Kidney tubule cell (primary cell): ENCODE data around the gene TBC1D28.
"Not testable (repeated sequence)": the region's sequence is repeated elsewhere in the genome, so short reads cannot be mapped to it uniquely, and the experiment has no call there.

Source experiments
- DNase-seq: peaks from one replicate; pipeline ENCODE4 v3.0.0-alpha.2; 2018; ENCODE audit warnings: low spot score

TBC1D28 gene

DNA sequence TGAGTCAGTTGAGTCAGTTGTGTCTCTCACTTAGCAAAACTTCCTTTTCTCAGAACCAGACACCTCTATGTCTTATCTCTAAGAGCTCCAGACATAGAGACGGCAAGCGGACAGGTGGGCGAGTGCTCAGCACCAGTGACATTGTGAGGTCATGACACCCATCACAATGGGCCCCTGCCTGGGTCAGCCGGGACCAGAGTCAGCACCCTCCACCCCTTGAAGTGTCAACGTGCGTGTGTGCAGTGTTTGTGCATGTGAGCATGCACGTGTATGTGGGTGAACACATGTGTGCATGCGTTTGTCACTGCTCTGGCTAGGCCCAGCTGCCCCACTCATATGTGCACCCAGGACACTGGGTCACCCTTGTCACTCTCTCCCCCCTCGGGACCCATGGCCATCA is at the start of gene TBC1D28:
Gene TBC1D28, minus strand, starts transcription at position 101 of the 400 bp plus-strand sequence. CDS start 3,039 bp downstream, outside the sequence.
- DNase-seq: not testable (repeated sequence)

DNA sequence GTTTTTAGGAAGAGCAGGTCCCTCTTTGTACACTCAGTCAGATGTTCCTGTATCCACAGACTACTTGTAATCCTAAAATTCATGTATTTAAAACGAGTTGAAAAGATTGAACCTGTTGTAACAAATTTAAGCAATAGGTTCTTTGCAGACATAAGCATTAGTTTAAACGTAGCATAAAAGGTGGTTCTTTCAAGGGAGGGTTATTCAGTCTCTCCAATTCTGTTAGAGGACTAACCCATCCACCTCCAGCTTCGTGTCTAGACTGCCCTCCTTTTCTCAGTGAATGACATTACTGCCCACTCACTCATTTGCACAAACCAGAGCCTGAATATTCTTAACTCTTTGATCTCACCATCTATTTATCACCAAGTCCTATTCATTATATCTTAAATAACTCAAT is 38.5 kb upstream of the TBC1D28 start:
- not testable (repeated sequence) for DNase-seq

DNA sequence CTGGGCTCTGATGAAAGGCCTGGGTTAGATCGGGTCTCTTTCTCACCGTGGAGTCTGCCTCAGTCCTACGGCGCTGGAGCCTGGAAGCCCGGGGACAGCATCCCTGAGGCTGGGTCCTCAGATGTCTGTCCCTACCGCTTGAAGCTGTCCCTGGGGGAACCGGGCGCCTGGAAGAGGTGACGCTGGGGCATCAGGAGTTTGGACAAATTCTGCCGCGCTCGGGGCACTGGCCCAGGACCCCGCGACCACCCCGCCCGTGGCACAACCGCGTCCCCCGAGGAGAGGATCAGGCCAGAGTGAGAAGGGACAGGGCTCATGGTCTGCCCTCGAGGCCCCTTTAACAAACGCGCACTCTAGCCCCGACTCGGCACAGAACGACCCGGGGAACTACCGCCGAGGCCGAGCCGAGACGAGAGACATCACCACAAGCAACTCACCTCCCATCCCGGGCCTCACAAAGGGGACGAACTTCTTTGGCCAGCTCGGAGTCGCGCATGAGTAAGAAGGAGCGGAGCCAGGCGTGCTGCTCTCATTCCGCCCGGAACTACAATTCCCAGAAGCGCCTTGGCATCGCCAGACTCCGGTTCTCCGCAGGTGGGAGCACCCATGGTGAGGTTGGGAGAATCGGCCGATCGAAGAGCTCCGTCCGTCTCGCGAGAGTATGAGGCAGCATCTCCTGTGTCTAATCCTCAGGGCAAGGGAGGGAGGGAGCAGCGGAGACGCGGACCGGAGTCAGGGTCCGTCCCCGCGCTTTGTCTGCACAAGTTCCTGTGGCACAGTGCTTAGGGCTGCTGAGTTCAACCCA is 37.8 kb upstream of the TBC1D28 start, which contains the start of gene FOXO3B:
Gene FOXO3B, minus strand, starts transcription at position 548 of the 805 bp plus-strand sequence. CDS start 663 bp downstream, outside the sequence.
- DNase-seq: peak; percentile 91

DNA sequence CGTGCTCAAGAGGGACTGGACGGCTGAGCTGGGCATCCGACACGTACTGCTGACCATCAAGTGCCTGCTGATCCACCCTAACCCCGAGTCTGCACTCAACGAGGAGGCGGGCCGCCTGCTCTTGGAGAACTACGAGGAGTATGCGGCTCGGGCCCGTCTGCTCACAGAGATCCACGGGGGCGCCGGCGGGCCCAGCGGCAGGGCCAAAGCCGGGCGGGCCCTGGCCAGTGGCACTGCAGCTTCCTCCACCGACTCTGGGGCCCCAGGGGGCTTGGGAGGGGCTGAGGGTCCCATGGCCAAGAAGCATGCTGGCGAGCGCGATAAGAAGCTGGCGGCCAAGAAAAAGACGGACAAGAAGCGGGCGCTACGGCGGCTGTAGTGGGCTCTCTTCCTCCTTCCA is 33.2 kb upstream of the TBC1D28 start:
- not testable (repeated sequence) for DNase-seq

DNA sequence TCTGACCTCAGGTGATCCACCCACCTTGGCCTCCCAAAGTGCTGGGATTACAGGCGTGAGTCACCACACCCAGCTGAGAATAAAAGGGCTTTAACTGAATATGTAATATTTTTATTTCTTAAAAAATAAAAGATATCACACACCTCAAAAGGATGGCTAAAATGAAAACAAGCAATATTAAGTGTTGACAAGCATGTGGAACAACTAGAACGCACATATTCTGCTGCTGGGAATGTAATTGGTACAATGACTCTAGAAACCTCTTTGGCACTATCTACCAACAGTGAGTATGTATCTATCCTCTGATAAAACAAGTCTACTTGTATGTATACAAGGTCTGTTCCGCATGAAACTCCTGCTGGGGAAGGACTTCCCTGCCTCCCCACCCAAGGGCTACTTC is 32.7 kb upstream of the TBC1D28 start:
- DNase-seq: not testable (repeated sequence)

DNA sequence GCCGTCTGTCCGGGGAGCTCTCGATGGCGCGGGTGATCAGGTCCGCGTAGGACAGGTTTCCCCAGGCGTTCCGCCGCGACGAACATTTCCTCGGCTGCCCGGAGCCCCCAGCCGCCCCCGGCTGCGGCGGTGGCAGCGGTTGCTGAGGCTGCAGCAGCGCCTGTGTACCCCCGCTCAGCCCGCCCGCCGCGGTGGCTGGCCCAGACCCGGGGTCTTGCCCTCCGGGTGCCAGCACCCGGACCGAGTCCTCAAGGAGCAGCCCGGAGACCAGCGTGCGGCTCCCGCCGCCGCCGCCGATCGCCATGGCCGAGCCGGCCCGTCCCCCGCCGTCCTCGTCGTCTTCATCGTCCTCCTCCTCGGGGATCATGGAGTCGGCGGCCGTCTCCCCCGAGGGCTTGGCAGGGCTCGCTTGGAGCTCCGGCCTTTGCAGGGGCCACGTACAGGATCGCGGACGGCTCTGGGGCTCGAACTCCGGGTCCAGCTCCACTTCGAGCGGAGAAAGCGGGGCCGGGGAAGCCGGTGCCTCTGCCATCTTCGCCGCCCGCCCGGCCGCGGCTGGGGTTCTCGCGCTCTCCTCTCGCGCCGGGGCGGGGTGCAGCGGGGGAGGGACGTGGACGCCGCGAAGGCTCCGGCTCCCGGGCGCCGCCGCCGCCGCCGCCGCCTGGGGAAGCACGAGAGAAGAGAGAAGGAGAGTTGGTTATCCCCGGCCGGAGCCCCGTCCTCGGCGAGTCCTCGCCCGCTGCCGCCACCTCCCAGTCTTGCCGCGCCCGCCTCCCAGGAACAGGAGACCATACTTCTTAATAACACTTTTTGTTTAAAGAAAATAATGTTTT is 28.4 kb upstream of the TBC1D28 start:
- not testable (repeated sequence) for DNase-seq

DNA sequence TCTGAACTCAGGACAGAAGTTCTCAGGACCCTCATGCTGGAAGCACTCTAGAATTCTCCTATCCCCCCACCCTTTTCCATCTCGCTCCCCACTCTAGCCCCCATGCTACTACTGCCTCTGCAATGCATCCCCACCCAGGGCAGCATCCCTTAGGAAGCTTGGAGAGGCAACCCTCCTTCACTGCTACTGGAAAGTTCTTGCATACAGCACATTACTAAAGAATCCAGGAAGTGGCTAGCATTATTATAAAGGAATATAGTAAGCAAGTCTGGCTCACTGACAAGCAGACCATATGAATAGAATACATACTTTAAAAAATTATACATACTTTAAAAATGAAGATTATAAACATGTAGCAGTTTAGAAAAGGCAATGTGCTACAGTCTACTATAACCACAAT is 24.4 kb upstream of the TBC1D28 start:
- DNase-seq: not testable (repeated sequence)

DNA sequence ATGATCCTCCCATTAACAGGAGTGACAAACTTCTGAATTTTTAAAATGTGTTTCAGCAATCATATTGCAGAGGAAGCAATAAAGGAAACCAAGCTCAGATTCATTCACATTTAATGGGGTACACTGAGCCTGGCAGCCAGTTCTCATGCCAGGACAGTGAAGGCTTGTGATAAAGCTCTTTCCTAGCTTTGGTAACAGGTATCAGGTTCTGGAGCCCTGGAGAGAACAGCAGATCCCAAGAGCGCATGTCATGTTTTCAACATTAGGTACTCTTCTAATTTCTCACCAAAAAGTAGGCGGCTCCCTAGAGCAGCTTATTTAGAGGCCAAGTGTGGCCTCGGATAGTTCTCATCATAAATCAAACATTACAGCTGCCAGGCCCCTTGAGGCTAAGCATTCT is 23.3 kb upstream of the TBC1D28 start:
- not testable (repeated sequence) for DNase-seq

DNA sequence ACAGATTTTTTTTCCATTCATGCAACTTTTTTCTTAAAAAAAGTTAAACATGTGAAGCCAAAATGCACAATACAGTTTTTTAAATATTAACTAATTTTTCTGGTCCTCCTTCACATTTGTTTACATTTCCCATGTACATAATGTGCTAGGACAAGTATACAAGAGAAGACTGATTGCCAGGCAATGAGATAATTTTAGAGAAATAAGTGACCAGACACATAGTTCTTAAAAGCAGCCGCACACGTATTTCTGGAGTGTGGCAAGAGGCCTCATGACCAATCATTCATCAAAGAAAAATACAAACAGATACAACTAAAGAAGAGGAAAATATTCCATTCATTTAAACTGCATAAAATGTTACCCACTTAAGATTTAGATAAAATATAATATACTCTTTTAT is 22.1 kb upstream of the TBC1D28 start:
- DNase-seq: not testable (repeated sequence)

DNA sequence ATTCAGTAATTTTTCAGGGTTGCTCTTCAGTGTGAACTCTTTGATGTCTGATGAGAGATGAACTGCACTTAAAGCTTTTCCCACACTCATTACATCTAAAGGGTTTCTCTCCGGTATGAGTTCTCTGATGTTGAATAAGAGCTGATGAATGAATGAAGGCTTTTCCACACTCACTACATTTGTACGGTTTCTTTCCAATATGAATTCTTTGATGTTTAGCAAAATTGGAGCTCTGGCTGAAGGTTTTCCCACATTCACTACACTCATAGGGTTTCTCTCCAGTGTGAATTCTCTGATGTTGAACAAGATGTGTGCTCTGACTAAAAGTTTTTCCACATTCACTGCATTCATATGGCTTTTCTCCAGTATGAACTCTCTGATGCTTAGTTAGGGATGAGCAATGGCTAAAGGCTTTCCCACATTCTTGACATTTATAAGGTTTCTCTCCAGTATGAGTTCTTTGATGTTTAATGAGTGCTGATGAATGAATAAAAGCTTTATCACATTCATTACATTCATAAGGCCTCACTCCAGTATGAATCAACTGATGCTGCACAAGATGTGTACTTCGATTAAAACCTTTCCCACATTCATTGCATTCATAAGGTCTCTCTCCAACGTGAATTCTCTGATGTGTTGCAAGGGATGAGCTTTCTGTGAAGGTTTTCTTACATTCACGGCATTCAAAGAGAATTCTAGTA is 17.9 kb upstream of the TBC1D28 start:
- not testable (repeated sequence) for DNase-seq

DNA sequence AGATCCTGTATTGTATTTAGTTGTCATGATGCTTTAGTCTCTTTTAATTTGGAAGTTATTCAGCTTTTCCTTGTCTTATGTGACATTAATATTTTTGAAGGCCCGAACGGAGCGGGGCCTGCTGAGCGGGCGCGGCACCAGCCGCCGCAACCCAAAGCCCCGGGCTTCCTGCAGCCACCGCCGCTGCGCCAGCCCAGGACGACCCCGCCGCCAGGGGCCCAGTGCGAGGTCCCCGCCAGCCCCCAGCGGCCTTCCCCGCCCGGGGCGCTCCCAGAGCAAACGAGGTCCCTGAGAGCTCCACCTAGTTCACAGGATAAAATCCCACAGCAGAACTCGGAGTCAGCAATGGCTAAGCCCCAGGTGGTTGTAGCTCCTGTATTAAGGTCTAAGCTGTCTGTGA is 5.9 kb upstream of the TBC1D28 start:
- not testable (repeated sequence) for DNase-seq

DNA sequence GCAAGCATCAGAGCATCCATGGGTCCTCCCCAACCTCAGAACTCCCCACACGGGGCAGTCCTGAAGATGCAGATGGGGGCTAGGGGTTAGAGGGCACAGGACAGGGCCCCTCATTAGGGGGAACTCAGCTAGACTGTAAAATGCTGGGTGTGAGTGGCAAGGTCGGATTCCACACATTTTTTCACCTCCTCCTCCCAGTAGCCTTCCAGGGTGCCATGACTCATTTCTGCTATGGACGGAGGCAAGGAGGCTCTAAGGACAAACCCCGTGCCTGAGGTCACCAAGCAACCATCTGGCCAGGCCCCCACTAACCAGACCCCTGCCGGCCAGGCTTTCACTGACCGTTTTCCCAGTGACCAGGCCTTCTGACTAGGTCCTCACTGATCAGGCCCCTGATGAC is 1.1 kb downstream of the TBC1D28 start:
- not testable (repeated sequence) for DNase-seq

DNA sequence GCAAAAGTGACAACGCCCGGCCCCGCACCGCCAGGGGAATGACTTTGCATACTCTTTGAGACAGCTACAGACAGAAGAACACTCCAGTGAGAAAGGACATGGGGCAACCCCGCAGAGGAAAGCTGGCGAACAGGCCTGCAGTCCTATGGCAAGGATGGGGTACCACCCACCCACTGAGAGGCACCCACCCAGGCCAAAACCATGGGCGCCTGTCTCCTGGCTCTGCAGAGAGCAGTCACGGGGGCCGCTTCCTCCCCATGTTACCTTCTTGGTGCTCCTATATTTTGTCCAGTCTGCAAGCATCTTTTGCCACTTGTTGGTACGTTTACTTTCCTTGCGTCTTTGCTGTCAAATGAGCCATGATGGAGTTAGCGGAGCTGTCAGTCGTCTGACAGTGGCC is 5.8 kb downstream of the TBC1D28 start:
- not testable (repeated sequence) for DNase-seq

DNA sequence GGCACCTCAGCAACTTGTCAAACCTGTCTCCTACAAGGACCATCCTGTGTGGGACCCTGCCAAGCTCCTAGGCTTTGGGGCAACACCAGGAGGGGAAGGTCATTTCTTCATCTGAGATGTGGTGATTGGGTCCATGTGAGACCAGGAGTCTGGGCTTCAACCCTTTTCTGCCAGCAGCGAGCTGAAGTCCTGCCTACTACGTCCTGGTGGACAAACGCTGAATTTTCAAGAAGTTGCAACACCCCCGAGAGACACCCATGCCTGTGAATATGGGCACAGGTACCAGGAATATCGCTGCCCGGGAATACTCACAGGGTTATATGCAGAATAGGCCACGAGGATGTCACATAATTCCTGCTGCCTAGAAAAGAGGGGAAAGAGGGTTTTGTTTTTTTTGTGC is 8.0 kb downstream of the TBC1D28 start:
- not testable (repeated sequence) for DNase-seq

DNA sequence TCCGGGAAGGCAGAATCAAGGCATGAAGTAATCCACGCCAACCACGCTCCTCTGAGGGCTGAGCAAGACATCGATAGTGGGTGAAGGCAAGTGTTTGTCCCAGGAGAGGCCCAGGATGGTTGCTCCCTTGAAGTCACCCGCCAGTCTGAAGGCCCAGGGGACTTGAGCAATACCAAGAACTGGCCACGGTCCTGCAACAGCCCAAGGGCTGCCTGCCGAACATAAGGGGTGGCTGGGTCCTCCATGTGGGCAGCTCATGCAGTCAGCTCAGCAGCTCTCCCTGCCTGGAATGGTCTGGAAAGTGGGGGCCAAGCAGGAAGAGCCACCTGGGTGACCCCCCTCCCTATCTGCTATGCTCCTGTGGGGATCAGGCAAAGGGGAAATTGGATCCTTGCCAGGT is 8.4 kb downstream of the TBC1D28 start:
- DNase-seq: not testable (repeated sequence)

DNA sequence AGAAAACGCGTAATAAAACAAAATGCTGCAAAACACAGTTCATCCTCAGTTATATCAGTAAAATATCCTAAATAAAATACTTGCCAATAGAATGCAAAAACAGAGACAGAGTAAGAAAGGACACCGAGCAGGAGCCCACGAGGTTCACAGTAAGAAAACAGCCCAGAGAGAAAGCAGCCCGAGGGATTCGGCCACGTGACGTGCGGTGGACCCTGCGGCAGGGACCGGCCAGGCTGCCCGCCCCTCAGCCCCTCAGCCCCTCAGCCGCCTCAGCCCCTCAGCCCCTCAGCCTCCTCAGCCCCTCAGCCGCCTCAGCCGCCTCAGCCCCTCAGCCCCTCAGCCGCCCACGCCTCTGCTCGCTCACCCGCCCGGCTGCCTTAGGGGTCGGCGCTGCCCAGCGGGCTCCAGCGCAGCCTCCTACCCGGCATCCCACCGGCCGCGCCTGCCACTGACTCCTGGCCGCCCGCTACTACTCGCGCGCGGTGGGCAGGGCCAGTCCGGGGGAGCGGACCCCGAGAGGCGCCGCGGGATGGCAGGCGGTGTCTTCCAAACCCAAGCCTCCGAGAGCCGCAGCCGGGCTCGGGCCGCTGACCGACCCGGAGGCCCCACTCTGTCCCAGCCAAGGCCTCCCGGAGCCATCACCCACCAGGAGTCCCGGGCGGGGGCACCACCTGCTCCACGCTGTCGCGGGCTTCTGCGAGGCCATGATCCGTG is 9.5 kb downstream of the TBC1D28 start:
- DNase-seq: not testable (repeated sequence)

DNA sequence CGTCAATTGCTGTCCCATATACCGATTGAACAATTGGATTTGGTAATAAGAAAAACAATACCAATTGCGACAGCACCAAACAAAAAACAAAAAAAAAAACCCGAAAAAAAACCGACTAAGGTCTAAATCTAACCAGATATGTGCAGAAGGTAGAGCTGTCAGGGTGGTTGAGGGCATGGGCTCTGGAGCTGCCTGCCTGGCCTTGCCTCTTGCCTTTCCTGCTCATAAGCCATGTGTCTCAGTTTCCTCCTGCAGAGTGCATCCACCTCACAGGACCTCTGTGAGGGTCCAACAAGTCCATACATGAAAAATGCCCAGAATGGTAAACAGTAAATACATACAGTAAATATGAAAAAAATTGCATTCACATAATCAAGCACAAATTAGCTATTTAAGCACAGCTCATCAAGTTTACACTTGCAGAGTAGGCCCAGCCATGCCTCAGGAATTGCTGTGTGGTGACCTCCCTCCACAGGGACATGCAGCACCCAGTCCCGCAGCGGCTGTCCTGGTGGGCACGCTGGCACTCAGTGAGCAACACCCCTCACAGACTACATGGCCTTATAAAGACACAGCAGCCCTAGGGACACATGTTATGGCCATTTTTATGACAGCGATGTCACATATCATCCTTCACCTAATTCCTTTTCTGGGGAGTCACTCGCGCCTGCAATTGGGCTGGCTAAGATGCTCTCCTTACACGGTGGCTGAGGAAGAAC is 17.9 kb downstream of the TBC1D28 start:
- no peak for DNase-seq

DNA sequence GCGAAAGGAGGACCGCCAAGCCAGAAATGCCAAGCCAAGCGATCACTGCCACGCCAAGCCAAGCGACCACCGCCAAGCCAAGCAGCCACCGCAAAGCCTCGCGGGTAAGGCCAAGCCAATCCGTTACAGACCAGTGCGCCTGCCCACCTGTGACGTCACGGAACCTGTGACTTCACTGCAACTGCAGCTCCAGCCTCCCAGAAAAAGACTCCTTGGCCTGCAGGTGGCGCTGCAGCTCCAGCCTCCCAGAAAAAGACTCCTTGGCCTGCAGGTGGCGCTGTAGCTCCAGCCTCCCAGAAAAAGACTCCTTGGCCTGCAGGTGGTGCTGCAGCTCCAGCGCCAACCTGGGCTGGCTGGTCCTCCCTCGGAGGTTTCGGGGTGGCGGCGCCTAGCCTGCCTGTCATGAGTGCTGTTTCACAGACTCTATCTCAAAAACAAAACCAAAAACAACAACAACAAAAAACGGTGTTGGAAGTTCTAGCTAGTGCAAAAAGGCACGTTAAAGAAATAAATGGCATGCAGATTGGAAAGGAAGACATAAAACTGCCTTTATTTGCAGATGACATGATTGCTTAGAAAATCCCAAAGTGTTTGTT is 18.6 kb downstream of the TBC1D28 start:
- DNase-seq: peak; percentile 65

DNA sequence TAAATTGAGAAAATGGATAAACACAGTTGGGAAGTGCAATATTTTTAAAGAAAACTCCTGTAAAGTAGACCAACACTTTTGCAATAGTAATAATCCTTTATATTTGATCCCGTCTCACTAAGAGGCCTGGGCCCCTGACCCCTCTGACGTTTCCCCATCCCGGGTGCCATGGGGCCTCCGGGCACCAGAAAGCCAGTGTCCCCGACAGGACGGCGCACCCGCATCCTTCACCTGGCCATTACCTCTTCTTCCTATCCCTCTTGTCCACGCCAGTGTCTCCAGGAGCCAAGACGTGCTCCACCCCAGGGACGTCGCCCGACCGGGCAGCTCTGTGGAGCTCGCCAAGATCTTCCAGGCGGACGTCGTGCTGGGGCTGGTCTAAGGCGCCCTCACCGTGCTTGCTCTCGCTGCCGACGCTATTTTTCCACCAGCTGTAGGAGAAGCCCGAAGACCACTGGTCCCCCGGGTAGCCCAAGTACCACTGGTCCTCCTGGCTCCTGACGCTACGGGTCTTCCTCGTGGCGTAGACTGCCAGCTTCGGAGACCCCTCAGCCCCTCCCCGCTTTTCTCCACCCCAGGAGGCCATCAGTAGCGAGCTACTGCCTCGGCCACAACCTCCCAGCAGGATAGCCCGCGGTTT is 19.2 kb downstream of the TBC1D28 start:
- not testable (repeated sequence) for DNase-seq

DNA sequence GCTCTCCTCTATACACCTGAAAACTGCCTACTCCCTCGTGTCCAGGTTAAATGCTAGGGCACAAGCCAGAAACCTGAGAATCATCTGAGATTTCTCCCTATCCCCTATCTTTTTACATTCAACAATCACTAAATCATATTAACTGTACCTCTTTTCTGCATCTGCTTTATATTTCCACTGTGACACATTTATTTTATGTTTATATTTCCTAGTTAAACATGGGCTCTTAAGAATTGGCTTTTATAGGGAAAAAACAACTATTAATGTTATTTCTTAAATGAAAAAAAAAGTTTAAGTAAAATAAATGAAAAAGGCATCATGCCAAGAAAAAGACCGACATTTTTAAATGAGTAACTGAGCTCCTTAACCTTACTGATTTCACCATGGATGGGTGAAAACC is 26.6 kb downstream of the TBC1D28 start:
- DNase-seq: not testable (repeated sequence)
